B cell (primary cell): Measurements from ENCODE around the gene ABCD1. TPM values are rescaled to one million over a fixed set of nuclear protein-coding genes. Genes with fewer than 3 reads are reported as not detected.

Source experiments
- ATAC-seq: fragments of 200-7000 bp; cut with Tn5 transposase; one replicate; pipeline ENCODE4 v1.10.0; 2021; ENCODE audit warnings: low read depth, mild to moderate bottlenecking, moderate number of reproducible peaks, moderate library complexity
- CTCF ChIA-PET: fragments of 350-600 bp; sonication (Branson Sonifier 250); formaldehyde crosslinking; loops from one replicate; lab custom pipeline; 2021; ENCODE audit warnings: antibody characterized with exemption, inconsistent platforms; lab: Charles Lee
- POLR2A ChIA-PET: fragments of 350-600 bp; sonication (Branson Sonifier 250); formaldehyde crosslinking; loops from one replicate; lab custom pipeline; 2021; ENCODE audit warnings: antibody characterized with exemption; lab: Charles Lee
- DNase-seq: peaks from one replicate; pipeline ENCODE4 v3.0.0; 2013
- H2AFZ ChIP-seq: 2 replicates; pipeline ENCODE4 v1.6.1; 2012; ENCODE audit warnings: mild to moderate bottlenecking, low read depth, low read length; ENCODE audit not compliant: insufficient read depth, poor library complexity, severe bottlenecking
- H3K27ac ChIP-seq, 2 donors: 1 replicate in 1 of 2; 2 replicates in 1 of 2; pipeline ENCODE4 v1.5.1; 2012 to 2013; ENCODE audit warnings: low read length in 2 of 2, mild to moderate bottlenecking in 2 of 2, moderate library complexity in 1 of 2
- H3K27me3 ChIP-seq, 4 experiments: fragments of 200-600 bp in 1 of 4; sonication (generic) in 1 of 4; replicated peaks in 1 of 4; 1 replicate in 2 of 4; 2 replicates in 2 of 4; pipeline versions ENCODE4 v1.6.1 to v1.7.0; 2013 to 2016; ENCODE audit warnings: low read length in 3 of 4, mild to moderate bottlenecking in 2 of 4, mixed read lengths in 1 of 4, moderate library complexity in 1 of 4; ENCODE audit not compliant: insufficient read depth in 4 of 4, control insufficient read depth in 3 of 4; ENCODE audit errors: control extremely low read depth in 1 of 4
- H3K36me3 ChIP-seq, 2 experiments: replicated peaks in 1 of 2; 1 replicate in 1 of 2; 2 replicates in 1 of 2; pipeline versions ENCODE4 v1.6.1 to v1.7.1; 2013; ENCODE audit warnings: low read length in 1 of 2; ENCODE audit not compliant: insufficient read depth in 2 of 2, control insufficient read depth in 1 of 2; ENCODE audit errors: control extremely low read depth in 1 of 2, extremely low read depth in 1 of 2
- H3K4me1 ChIP-seq, 2 donors: fragments of 200-600 bp in 1 of 2; sonication (generic) in 1 of 2; 1 replicate in 1 of 2; 2 replicates in 1 of 2; pipeline versions ENCODE4 v1.5.1 to v1.6.1; 2013 to 2017; ENCODE audit warnings: low read length in 2 of 2; ENCODE audit not compliant: control insufficient read depth in 2 of 2, insufficient read depth in 2 of 2
- H3K4me2 ChIP-seq: replicated peaks from 2 replicates; pipeline ENCODE3; 2012; ENCODE audit warnings: mild to moderate bottlenecking, low read depth, low read length; ENCODE audit not compliant: poor library complexity, severe bottlenecking
- H3K4me3 ChIP-seq, 5 experiments: fragments of 200-600 bp in 1 of 5; sonication (generic) in 1 of 5; 1 replicate in 3 of 5; 2 replicates in 2 of 5; pipeline versions ENCODE4 v1.5.1 to v1.7.0; 2011 to 2016; ENCODE audit warnings: low read length in 4 of 5, mild to moderate bottlenecking in 4 of 5, low read depth in 2 of 5, control low read depth in 1 of 5, moderate library complexity in 1 of 5; ENCODE audit not compliant: insufficient read depth in 1 of 5; ENCODE audit errors: control extremely low read depth in 1 of 5, extremely low read depth in 1 of 5
- H3K79me2 ChIP-seq: fragments of 200-600 bp; sonication (generic); one replicate; pipeline ENCODE4 v1.6.0; 2016; ENCODE audit warnings: low read length; ENCODE audit not compliant: control insufficient read depth, insufficient read depth
- H3K9ac ChIP-seq: fragments of 200-600 bp; sonication (generic); 2 replicates; pipeline ENCODE4 v1.6.1; 2017; ENCODE audit warnings: mild to moderate bottlenecking, low read length, moderate library complexity
- H3K9me3 ChIP-seq, 3 donors: one replicate each; pipeline versions ENCODE4 v1.6.1 to v1.7.1; 2013; ENCODE audit warnings: low read length in 2 of 3; ENCODE audit not compliant: control insufficient read depth in 2 of 3, insufficient read depth in 1 of 3; ENCODE audit errors: control extremely low read depth in 1 of 3
- H4K20me1 ChIP-seq: 2 replicates; pipeline ENCODE4 v1.6.0; 2012; ENCODE audit warnings: mild to moderate bottlenecking, low read length; ENCODE audit not compliant: insufficient read depth, control insufficient read depth, poor library complexity, severe bottlenecking
- H3K27ac Mint-ChIP-seq: one replicate; pipeline ENCODE4 v1.8.0; 2021; ENCODE audit warnings: mixed read lengths
- H3K27me3 Mint-ChIP-seq: one replicate; pipeline ENCODE4 v1.8.0; 2021; ENCODE audit warnings: mixed read lengths
- H3K4me1 Mint-ChIP-seq: one replicate; pipeline ENCODE4 v1.8.0; 2021; ENCODE audit warnings: mixed read lengths
- H3K4me3 Mint-ChIP-seq: one replicate; pipeline ENCODE4 v1.8.0; 2021; ENCODE audit warnings: mixed read lengths
- H3K9me3 Mint-ChIP-seq: one replicate; pipeline ENCODE4 v1.8.0; 2022; ENCODE audit warnings: mixed read lengths; ENCODE audit not compliant: insufficient read depth
- CTCF ChIP-seq: fragments of 200-600 bp; IDR thresholded peaks from one replicate; pipeline ENCODE4 v1.8.0; 2022; ENCODE audit warnings: antibody characterized with exemption, mild to moderate bottlenecking
- EZH2 ChIP-seq: IDR thresholded peaks from 2 replicates; pipeline ENCODE4 v1.6.1; 2012; ENCODE audit warnings: borderline replicate concordance, low read depth, mild to moderate bottlenecking, moderate library complexity, low read length; ENCODE audit not compliant: insufficient read depth, poor library complexity, severe bottlenecking
- WGBS: methylation state at CpG from one replicate; pipeline ENCODE4 v1.1.5; 2013; ENCODE audit warnings: missing lambda C conversion rate; ENCODE audit not compliant: insufficient coverage; 5-methylcytosine and 5-hydroxymethylcytosine counted together
- intact Hi-C: fragments of 100-400 bp; cut with micrococcal nuclease; formaldehyde crosslinking; loops from one replicate; pipeline ENCODE4 v1.10.0; 2022
- polyA plus RNA-seq: library from polyadenylated mRNA; depleted of rRNA; stranded (reverse); fragments of >200 nt; gene quantifications from 2 replicates; pipeline ENCODE4 v1.2.3, GENCODE V29; 2012
- total RNA-seq, 2 donors: library from RNA; stranded (reverse); fragments of 120-200 nt in 1 of 2; gene quantifications; 1 replicate in 1 of 2; 2 replicates in 1 of 2; pipeline versions ENCODE4 v1.2.3 to v1.2.4, GENCODE V29; 2013 to 2022

ABCD1 gene
- total and polyA plus RNA-seq, 2 donors (not counting 1 experiment from before 2014, with no cell fraction given): 9.7 to 12.2 TPM

- no peak for ATAC-seq
- no peak for DNase-seq
- Mint-ChIP-seq H3K27ac (no peak overlapping the region), H3K4me3 (no peak overlapping the region), H3K4me1 (peaks cover 4% of the 10 kb centered on the region), H3K27me3 (peaks cover 7% of the 10 kb centered on the region), H3K9me3 (no peaks in the 10 kb centered on the region)
- Histone ChIP-seq H3K4me3 (no peak overlapping the region), H3K27me3 (peaks cover 0 to 2% (median 0%) of the 10 kb centered on the region in 4 experiments), H2AFZ (no peak overlapping the region), H4K20me1 (no peaks in the 10 kb centered on the region), H3K79me2 (no peaks in the 10 kb centered on the region), H3K4me1 (no peaks in the 10 kb centered on the region), H3K4me2 (no peak overlapping the region), H3K27ac (no peak overlapping the region), H3K36me3 (no peaks in the 10 kb centered on the region), H3K9me3 (no peaks in the 10 kb centered on the region), H3K9ac (no peak overlapping the region)
- TF ChIP-seq EZH2: no peak
- TF ChIP-seq CTCF: no peak
- intact Hi-C loops: no loop called here
- 80% methylated on average over 1 of the region's 22 CpGs for WGBS
- CTCF ChIA-PET: no interaction called here
- POLR2A ChIA-PET: no interaction called here
These were observed 52.0 kb downstream of the ABCD1 start for GRCh38 chrX:153776611-153777045.

- H3K27me3 Mint-ChIP-seq: peaks cover 7% of the 10 kb centered on the region
- no peak overlapping the region for H3K4me3 Mint-ChIP-seq
- Histone ChIP-seq H3K79me2 (no peaks in the 10 kb centered on the region), H4K20me1 (no peaks in the 10 kb centered on the region), H3K9me3 (no peaks in the 10 kb centered on the region), H3K27me3 (peaks cover 0 to 2% (median 0%) of the 10 kb centered on the region in 4 experiments), H3K9ac (no peak overlapping the region), H3K4me1 (no peaks in the 10 kb centered on the region), H3K27ac (no peak overlapping the region), H3K4me2 (no peak overlapping the region), H3K36me3 (no peaks in the 10 kb centered on the region), H2AFZ (no peak overlapping the region), H3K4me3 (no peak overlapping the region)
- POLR2A ChIA-PET: interaction anchor here (0.6 kb wide), 1 partner anchor 133 kb away, joined by 4 read pairs; no protein-coding TSS in a partner anchor
- CTCF ChIA-PET: interaction anchor here (1.2 kb wide), 1 partner anchor 170 kb away, joined by 3 read pairs; no protein-coding TSS in a partner anchor
- no peaks in the 10 kb centered on the region for H3K9me3 Mint-ChIP-seq
- WGBS: 88% methylated on average over 16 of the region's 34 CpGs
- no peak overlapping the region for H3K27ac Mint-ChIP-seq
- TF ChIP-seq EZH2 (no peak), CTCF (no peak)
- peaks cover 4% of the 10 kb centered on the region for H3K4me1 Mint-ChIP-seq
- no peak for DNase-seq
- ATAC-seq: no peak
- intact Hi-C loops: no loop called here
These were observed 52.8 kb downstream of the ABCD1 start for GRCh38 chrX:153777261-153778090.
